Measurements from ENCODE around the gene CTDP1.

Gene CTDP1

GRCh38 chr18:79789901-79790890, 110.6 kb downstream of the CTDP1 start:
- no peak for DNase-seq (ENCODE audit: low read depth)
- TF ChIP-seq CTCF (IDR thresholded peaks at IDR 0.05; ENCODE audit: low read depth, low read length, missing control alignments): no peak
- H3K4me3 ChIP-seq (ENCODE audit: low read depth, low read length): no peak overlapping the region
- in situ Hi-C loops (cut with HindIII; ENCODE audit: low sequenced_read_pairs): no loop called here

- in situ Hi-C loops (cut with HindIII; ENCODE audit: low sequenced_read_pairs): no loop called here
- TF ChIP-seq CTCF (IDR thresholded peaks at IDR 0.05; ENCODE audit: low read depth, low read length, missing control alignments): no peak
- no peak overlapping the region for H3K4me3 ChIP-seq (ENCODE audit: low read depth, low read length)
- peak; percentile 88 for DNase-seq (ENCODE audit: low read depth)
Observed at GRCh38 chr18:79790996-79791972, 111.7 kb downstream of the CTDP1 start.

GRCh38 chr18:79792096-79792987, 112.7 kb downstream of the CTDP1 start:
- no peak for DNase-seq (ENCODE audit: low read depth)
- in situ Hi-C loops (cut with HindIII; ENCODE audit: low sequenced_read_pairs): no loop called here
- TF ChIP-seq CTCF (IDR thresholded peaks at IDR 0.05; ENCODE audit: low read depth, low read length, missing control alignments): no peak
- no peak overlapping the region for H3K4me3 ChIP-seq (ENCODE audit: low read depth, low read length)

- no peak for TF ChIP-seq CTCF (IDR thresholded peaks at IDR 0.05; ENCODE audit: low read depth, low read length, missing control alignments)
- in situ Hi-C loops (cut with HindIII; ENCODE audit: low sequenced_read_pairs): no loop called here
- no peak overlapping the region for H3K4me3 ChIP-seq (ENCODE audit: low read depth, low read length)
- DNase-seq (ENCODE audit: low read depth): no peak
Observed at GRCh38 chr18:79792988-79793355, 113.4 kb downstream of the CTDP1 start.

- no peak for DNase-seq (ENCODE audit: low read depth)
- TF ChIP-seq CTCF (IDR thresholded peaks at IDR 0.05; ENCODE audit: low read depth, low read length, missing control alignments): no peak
- in situ Hi-C loops (cut with HindIII; ENCODE audit: low sequenced_read_pairs): no loop called here
- H3K4me3 ChIP-seq (ENCODE audit: low read depth, low read length): no peak overlapping the region
Observed at GRCh38 chr18:79794846-79795245, 115.2 kb downstream of the CTDP1 start.

All from astrocyte of the cerebellum (primary cell).